ENCODE results near the gene DGUOK.
A peak's percentile ranks its signal among the peaks of the same experiment; 100 is the strongest.

DGUOK gene

DNA sequence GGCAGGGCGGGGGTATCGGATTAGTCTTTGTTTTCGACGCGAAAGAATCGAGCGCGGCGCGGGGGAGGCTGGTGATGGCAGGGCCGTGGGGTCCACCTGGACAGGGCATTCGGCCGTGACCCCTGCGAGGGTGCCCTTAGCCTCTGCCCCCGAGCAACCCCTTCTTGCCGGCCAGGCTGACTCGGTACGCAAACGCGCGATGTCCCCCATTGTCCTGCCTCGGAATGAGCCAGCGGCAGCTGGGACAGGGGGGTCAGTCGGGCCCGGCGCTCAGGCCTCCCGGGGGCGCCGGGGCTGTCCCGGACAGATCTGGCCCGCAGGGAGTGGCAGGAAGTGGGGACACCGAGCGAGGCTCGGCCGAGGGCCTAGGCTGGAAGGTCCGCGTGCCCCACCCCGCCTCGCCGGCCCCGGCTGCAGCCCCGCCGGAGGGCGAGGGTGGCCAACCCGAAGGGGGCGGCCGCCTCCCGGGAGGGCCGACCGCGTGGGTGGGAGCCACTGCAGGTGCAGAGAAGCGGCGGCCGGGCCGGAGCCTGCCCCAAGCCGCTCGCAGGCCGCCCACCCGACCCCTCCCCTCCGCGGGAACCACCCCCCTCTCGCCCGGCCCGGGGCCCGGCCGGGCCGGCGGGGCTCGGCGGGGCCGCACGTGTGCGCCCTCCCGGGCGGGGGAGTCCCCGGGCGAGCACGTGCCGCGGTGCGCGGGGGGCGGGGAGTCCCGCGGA is 57.7 kb downstream of the DGUOK start, which contains the start of gene TET3:
TET3 (plus strand) TSS at position 708 of the 719 bp plus-strand sequence. CDS start 1,494 bp downstream, outside the sequence.
- Histone ChIP-seq H3K4me1 (ENCODE audit: control insufficient read depth in 1 of 2, insufficient read depth in 2 of 2, low read length in 2 of 2) (peaks cover 15 to 45% of the 10 kb centered on the region in 2 donors), H3K9me3 (ENCODE audit: control insufficient read depth in 1 of 2, low read length in 2 of 2) (no peaks in the 10 kb centered on the region), H3K4me3 (ENCODE audit: low read depth in 1 of 2, low read length in 2 of 2) (peak within 1 kb of the TSS; percentile 67 to 69), H3K27me3 (ENCODE audit: low read depth, low read length) (no peaks in the 10 kb centered on the region), H3K27ac (ENCODE audit: low read length) (peak within 1 kb of the TSS; percentile 74), H3K36me3 (ENCODE audit: control insufficient read depth in 1 of 2, insufficient read depth in 2 of 2, low read length in 2 of 2) (no peaks in the 10 kb centered on the region)

DNA sequence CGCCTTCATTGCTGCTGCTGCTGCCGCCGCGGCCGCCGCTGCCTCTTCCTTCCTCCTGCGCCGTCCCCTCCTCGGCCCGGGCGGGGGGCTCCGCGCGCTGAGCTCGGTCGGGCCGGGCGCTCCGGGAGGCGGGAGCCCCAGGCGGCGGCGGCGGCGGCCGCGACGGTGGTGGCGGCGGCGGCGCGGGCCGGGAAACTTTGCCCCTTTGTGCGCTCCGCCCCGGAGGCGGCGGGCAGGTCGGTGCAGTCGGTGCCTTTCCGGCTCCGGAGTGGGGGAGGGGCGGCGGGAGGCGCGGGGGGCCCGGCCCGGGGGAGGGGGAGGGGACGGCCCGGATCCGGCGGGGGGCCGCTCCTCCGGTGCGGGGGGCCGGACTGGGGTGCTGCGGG is 58.2 kb downstream of the DGUOK start:
- H3K4me3 ChIP-seq (ENCODE audit: low read depth in 1 of 2, low read length in 2 of 2) = no peak overlapping the region
- H3K4me1 ChIP-seq (ENCODE audit: control insufficient read depth in 1 of 2, insufficient read depth in 2 of 2, low read length in 2 of 2) = peaks cover 15 to 45% of the 10 kb centered on the region in 2 donors
- no peak overlapping the region for H3K27ac ChIP-seq (ENCODE audit: low read length)

DNA sequence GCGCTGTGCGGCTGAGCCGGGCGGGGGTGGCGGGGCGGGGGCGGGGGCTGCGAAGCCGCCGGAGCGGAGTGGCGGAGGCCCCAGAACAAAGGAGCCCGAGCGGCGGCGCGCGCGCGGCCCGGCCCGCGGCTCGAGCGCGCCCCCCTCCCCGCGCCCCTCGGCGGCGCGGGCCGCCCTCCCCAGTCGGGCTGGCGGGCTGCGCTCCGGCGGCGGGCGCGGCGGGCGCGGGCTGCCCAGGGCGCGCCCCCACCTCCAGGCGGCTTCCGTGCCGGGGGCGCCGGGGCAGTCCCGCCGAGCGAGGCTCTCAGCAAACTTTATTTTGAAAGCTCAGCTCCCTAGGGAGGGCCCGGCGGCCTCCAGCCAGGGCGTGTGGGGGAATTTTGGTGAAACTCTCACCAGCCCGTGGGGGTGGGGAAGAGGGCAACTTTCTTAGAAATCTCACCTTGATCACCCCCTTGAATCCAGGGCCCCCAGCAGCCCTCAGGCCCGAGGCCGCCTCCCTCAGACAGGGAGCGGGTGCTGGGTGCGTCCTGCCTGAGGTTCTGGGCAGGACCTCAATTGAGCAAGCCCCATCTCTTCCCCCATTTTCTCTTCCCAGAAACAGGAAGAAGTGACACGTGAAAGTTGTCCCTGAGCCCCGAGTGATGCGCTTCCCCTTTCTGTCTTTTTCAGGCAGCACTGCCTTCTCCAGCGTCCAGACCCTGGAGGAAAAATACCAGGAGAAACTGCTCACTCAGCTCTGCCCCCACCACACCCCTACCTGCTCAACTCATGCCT is 58.8 kb downstream of the DGUOK start:
- Histone ChIP-seq H3K9me3 (ENCODE audit: control insufficient read depth in 1 of 2, low read length in 2 of 2) (no peaks in the 10 kb centered on the region), H3K36me3 (ENCODE audit: control insufficient read depth in 1 of 2, insufficient read depth in 2 of 2, low read length in 2 of 2) (peaks cover 0 to 2% of the 10 kb centered on the region in 2 donors), H3K4me3 (ENCODE audit: low read depth in 1 of 2, low read length in 2 of 2) (peak overlapping the region; percentile 67 to 69), H3K4me1 (ENCODE audit: control insufficient read depth in 1 of 2, insufficient read depth in 2 of 2, low read length in 2 of 2) (peaks cover 15 to 45% of the 10 kb centered on the region in 2 donors), H3K27ac (ENCODE audit: low read length) (no peak overlapping the region), H3K27me3 (ENCODE audit: low read depth, low read length) (no peaks in the 10 kb centered on the region)

More for the DNA sequence above, 58.2 kb downstream of the DGUOK start:
- Histone ChIP-seq H3K27me3 (ENCODE audit: low read depth, low read length) (no peaks in the 10 kb centered on the region), H3K36me3 (ENCODE audit: control insufficient read depth in 1 of 2, insufficient read depth in 2 of 2, low read length in 2 of 2) (no peaks in the 10 kb centered on the region), H3K9me3 (ENCODE audit: control insufficient read depth in 1 of 2, low read length in 2 of 2) (no peaks in the 10 kb centered on the region)

DNA sequence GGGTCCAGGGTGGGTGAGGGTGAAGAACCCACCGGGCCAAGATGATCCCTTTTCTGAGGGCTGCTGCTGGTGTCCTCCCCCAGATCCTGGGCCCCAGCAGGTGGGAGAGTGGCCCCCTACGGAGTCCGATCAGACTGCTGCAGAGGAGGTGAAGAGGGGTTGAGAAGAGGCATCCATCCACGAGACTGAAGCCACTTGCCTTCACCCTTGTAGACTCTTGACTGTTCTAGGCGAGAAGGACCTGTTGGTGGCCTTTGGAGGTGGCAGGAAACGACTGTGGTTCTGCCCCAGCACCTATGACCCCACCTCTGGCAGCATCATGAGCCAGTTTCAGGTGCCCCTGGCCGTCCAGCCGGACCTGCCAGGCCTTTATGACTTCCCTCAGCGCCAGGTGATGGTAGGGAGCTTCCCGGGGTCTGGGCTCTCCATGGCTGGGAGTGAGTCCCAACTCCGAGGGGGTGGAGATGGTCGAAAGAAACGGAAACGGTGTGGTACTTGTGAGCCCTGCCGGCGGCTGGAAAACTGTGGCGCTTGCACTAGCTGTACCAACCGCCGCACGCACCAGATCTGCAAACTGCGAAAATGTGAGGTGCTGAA is 59.5 kb downstream of the DGUOK start:
- Histone ChIP-seq H3K4me3 (ENCODE audit: low read depth in 1 of 2, low read length in 2 of 2) (peak overlapping the region; percentile 67 to 69), H3K27ac (ENCODE audit: low read length) (no peak overlapping the region), H3K4me1 (ENCODE audit: control insufficient read depth in 1 of 2, insufficient read depth in 2 of 2, low read length in 2 of 2) (peaks cover 15 to 40% of the 10 kb centered on the region in 2 donors), H3K9me3 (ENCODE audit: control insufficient read depth in 1 of 2, low read length in 2 of 2) (no peaks in the 10 kb centered on the region), H3K36me3 (ENCODE audit: control insufficient read depth in 1 of 2, insufficient read depth in 2 of 2, low read length in 2 of 2) (peaks cover 0 to 5% of the 10 kb centered on the region in 2 donors), H3K27me3 (ENCODE audit: low read depth, low read length) (no peaks in the 10 kb centered on the region)

DNA sequence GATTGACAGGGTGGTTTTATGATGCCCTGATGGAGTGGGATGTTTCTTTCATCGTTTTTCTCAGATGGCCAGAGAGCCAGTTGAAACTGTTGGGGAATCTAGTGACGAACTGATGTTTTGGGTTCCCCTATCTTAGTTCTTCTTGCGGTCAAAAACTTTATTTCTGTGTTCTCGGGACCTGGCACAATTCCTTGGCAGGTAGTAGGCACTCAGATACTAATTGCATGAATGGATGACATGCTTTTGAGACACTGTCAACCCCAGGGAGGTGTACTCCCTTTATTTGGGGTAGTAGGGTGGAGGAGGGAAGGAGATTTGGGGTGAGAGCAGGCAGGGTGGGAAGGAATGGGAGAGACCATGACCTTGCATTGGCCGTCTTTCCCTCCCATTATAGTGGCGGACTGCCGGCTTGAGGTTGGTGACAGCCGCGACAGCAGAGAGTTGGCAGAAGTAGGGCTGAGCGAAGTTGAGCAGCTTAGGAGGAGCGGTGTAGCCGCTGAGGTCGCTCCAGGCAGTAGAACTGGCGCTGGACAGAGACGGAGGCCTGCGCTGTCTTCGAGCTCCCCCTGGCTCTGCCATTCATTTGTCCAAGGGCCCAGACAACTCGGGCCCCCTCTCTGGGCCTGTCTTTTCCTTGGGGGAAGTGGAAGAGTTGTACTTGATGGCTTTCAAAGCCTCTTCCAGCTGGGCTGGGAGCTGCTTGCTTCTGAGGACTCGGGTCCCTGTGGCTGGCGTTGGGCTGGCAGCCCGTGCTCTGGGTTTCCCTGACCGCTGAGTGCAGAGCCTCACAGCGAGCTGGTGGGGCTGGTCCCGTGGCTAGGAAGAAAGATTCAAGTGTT is 60.6 kb downstream of the DGUOK start:
- Histone ChIP-seq H3K27me3 (ENCODE audit: low read depth, low read length) (no peaks in the 10 kb centered on the region), H3K4me1 (ENCODE audit: control insufficient read depth in 1 of 2, insufficient read depth in 2 of 2, low read length in 2 of 2) (peaks cover 15 to 31% of the 10 kb centered on the region in 2 donors), H3K27ac (ENCODE audit: low read length) (no peak overlapping the region), H3K9me3 (ENCODE audit: control insufficient read depth in 1 of 2, low read length in 2 of 2) (no peaks in the 10 kb centered on the region), H3K4me3 (ENCODE audit: low read depth in 1 of 2, low read length in 2 of 2) (peak overlapping the region; percentile 34 to 67), H3K36me3 (ENCODE audit: control insufficient read depth in 1 of 2, insufficient read depth in 2 of 2, low read length in 2 of 2) (peaks cover 0 to 5% of the 10 kb centered on the region in 2 donors)

DNA sequence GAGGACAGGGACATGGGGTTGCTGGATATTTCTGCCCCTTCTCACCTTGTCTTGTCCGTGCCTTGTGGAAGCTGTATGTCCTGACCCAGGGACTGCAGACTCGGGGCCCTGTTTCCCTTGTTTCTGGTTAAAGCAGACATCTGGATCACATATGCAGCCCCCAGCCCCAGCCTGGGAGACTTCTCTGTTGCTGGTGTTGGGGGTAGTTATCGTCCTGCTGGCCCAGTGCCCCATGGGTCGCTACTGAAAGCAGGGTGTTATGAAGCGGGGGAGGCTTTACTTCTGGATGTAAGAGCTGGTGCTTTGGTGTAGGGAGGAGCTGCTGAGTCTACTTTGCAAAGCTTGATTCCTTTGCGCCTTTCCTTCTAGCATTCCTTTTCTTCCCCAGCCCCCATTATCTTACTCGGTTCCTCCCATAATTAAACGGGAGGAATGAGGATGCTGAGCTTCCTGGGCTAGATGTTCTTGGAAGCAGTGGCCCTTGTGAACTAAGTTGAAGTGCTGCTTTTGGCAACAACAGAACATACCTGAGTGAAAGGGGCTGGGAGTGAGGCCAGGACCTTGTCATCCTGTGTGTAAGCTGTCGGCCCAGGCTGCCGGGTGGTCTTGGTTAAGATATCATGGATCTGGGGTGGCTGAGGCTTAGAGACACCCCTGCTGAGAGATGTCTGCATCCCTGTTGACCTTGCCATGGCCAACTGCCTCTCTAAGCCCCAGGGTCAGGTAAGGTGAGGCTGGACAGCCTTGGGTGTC is 61.4 kb downstream of the DGUOK start:
- Histone ChIP-seq H3K4me3 (ENCODE audit: low read depth in 1 of 2, low read length in 2 of 2) (peak overlapping the region; percentile 34 to 67), H3K27ac (ENCODE audit: low read length) (no peak overlapping the region), H3K27me3 (ENCODE audit: low read depth, low read length) (no peaks in the 10 kb centered on the region), H3K36me3 (ENCODE audit: control insufficient read depth in 1 of 2, insufficient read depth in 2 of 2, low read length in 2 of 2) (peaks cover 0 to 5% of the 10 kb centered on the region in 2 donors), H3K4me1 (ENCODE audit: control insufficient read depth in 1 of 2, insufficient read depth in 2 of 2, low read length in 2 of 2) (peaks cover 15 to 31% of the 10 kb centered on the region in 2 donors), H3K9me3 (ENCODE audit: control insufficient read depth in 1 of 2, low read length in 2 of 2) (no peaks in the 10 kb centered on the region)

DNA sequence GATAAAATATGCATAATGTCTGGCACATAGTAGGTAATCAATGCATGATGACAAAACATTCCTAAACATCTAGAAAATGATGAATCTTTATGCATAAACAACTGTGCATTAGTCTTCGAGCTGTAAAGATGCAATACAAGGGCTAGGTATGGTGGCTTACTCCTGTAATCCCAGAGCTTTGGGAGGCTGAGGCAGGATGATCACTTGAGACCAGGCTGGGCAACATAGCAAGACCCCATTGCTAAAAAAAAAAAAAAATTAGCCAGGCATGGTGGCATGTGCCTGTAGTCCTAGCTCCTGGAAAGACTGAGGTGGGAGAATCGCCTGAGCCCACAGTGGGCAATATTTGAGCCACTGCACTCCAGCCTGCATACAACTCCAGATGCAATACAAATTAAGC is 63.3 kb downstream of the DGUOK start:
- Histone ChIP-seq H3K27ac (ENCODE audit: low read length) (no peak overlapping the region), H3K9me3 (ENCODE audit: control insufficient read depth in 1 of 2, low read length in 2 of 2) (no peaks in the 10 kb centered on the region), H3K4me3 (ENCODE audit: low read depth in 1 of 2, low read length in 2 of 2) (no peak overlapping the region), H3K27me3 (ENCODE audit: low read depth, low read length) (no peaks in the 10 kb centered on the region), H3K4me1 (ENCODE audit: control insufficient read depth in 1 of 2, insufficient read depth in 2 of 2, low read length in 2 of 2) (peaks cover 10 to 28% of the 10 kb centered on the region in 2 donors), H3K36me3 (ENCODE audit: control insufficient read depth in 1 of 2, insufficient read depth in 2 of 2, low read length in 2 of 2) (peaks cover 0 to 5% of the 10 kb centered on the region in 2 donors)

DNA sequence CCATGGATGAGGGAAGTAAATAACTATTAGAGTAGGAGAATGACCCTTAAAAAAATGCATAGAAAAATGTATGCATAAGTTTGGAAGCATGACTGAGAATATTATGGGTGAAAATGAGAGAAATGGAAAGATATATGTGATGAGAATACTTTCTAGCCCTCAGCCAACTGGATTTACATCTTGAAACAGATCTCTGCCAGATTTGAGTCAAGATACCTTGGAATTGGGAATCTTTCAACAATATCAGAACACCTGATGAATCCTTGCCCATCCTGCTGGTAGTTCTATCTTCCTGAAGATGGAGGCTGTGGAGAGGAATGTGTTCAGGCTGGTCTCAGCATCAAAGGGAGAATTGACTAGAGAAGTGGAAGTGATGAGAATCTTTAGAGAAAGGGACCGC is 63.9 kb downstream of the DGUOK start:
- H3K36me3 ChIP-seq (ENCODE audit: control insufficient read depth in 1 of 2, insufficient read depth in 2 of 2, low read length in 2 of 2) = peaks cover 0 to 5% of the 10 kb centered on the region in 2 donors
- H3K27ac ChIP-seq (ENCODE audit: low read length) = no peak overlapping the region
- H3K27me3 ChIP-seq (ENCODE audit: low read depth, low read length) = no peaks in the 10 kb centered on the region
- H3K4me3 ChIP-seq (ENCODE audit: low read depth in 1 of 2, low read length in 2 of 2) = no peak overlapping the region
- H3K9me3 ChIP-seq (ENCODE audit: control insufficient read depth in 1 of 2, low read length in 2 of 2) = no peaks in the 10 kb centered on the region
- H3K4me1 ChIP-seq (ENCODE audit: control insufficient read depth in 1 of 2, insufficient read depth in 2 of 2, low read length in 2 of 2) = peaks cover 10 to 28% of the 10 kb centered on the region in 2 donors

DNA sequence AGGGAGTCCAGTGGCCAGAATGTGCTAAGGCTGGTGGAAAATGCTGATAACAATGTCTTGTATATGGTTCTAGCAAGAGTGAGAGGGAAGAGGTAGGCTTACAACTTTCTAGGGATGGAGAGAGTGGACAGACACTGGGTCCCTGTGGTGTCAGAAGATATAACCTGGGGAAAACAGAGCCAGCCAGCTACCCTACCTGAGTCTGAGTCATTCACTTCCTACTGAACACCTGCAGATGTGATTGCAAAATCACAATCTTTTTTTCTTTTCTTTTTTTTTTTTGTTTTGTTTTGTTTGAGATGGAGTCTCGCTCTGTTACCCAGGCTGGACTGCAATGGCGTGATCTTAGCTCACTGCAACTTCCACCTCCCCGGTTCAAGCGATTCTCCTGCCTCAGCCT is 65.4 kb downstream of the DGUOK start:
- H3K9me3 ChIP-seq (ENCODE audit: control insufficient read depth in 1 of 2, low read length in 2 of 2) = no peaks in the 10 kb centered on the region
- no peaks in the 10 kb centered on the region for H3K27me3 ChIP-seq (ENCODE audit: low read depth, low read length)
- H3K27ac ChIP-seq (ENCODE audit: low read length) = no peak overlapping the region
- H3K4me1 ChIP-seq (ENCODE audit: control insufficient read depth in 1 of 2, insufficient read depth in 2 of 2, low read length in 2 of 2) = peaks cover 6 to 15% of the 10 kb centered on the region in 2 donors
- H3K4me3 ChIP-seq (ENCODE audit: low read depth in 1 of 2, low read length in 2 of 2) = no peak overlapping the region
- H3K36me3 ChIP-seq (ENCODE audit: control insufficient read depth in 1 of 2, insufficient read depth in 2 of 2, low read length in 2 of 2) = peaks cover 0 to 5% of the 10 kb centered on the region in 2 donors

DNA sequence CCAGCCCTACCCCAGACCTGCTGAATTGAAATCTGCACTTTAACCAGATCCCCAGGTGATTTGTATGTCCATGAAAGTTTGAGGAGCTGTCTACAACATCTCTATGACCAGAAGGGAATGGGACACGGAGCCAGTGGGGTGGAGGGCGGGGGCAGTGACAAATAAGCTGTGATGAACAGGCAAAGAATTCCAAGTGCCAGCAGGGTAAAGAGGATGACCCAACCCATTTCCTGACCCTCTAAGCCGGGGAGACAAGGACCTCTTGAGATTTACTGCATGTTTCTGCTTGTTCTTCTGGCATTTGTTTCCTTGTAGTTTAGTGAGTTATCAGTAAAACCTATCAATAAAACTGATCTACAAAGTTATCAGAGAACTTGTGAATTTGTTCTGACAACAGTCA is 66.7 kb downstream of the DGUOK start:
- no peak overlapping the region for H3K27ac ChIP-seq (ENCODE audit: low read length)
- H3K36me3 ChIP-seq (ENCODE audit: control insufficient read depth in 1 of 2, insufficient read depth in 2 of 2, low read length in 2 of 2) = peaks cover 0 to 5% of the 10 kb centered on the region in 2 donors
- H3K4me3 ChIP-seq (ENCODE audit: low read depth in 1 of 2, low read length in 2 of 2) = no peak overlapping the region
- H3K4me1 ChIP-seq (ENCODE audit: control insufficient read depth in 1 of 2, insufficient read depth in 2 of 2, low read length in 2 of 2) = peaks cover 1 to 3% of the 10 kb centered on the region in 2 donors
- H3K9me3 ChIP-seq (ENCODE audit: control insufficient read depth in 1 of 2, low read length in 2 of 2) = no peaks in the 10 kb centered on the region
- no peaks in the 10 kb centered on the region for H3K27me3 ChIP-seq (ENCODE audit: low read depth, low read length)
